ENCODE data around the gene SIRT3.

GRCh38 chr11:230431-230830 is 5.7 kb downstream of the SIRT3 start:
- TF ChIP-seq POLR2A (IDR thresholded peaks at IDR 0.05; ENCODE audit: low read length) = no peak
- TF ChIP-seq GATA1 (IDR thresholded peaks at IDR 0.05; ENCODE audit: low read depth, low read length) = no peak

Measured in erythroblast (primary cell).